Measurements from ENCODE around the gene EIF3I. TPM values are rescaled to one million over a fixed set of nuclear protein-coding genes. Genes with fewer than 3 reads are reported as not detected.
A peak's percentile ranks its signal among the peaks of the same experiment; 100 is the strongest.

Gene EIF3I
- total and polyA plus RNA-seq, 2 donors from 2014 or later = 132 to 178 TPM

DNA sequence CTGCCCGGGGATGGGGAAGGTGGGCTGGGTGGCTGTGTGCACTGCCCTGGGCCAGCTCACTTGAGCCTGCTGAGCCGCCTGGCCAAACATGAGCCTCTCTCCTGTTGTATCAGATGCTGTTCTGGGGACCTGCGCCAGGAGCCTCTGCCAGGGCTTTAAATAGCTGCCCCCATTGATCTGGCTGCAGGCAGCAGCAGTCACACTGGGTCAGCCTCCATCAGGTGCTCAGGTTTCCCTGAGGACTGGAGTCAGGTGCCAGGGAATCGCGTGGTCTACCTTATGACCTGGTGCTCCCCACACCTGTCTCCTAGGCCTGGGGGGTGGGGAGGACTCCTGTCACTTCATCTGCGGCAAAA is 22.5 kb upstream of the EIF3I start:
- H3K9ac ChIP-seq (ENCODE audit: low read length in 3 of 3) = peak overlapping the region in 2 of 3 donors; percentile 74
- DNase-seq = peak in 1 of 5 donors; percentile 69
- no peak for FAIRE-seq
- no peaks in the 10 kb centered on the region for H3K9me3 ChIP-seq (ENCODE audit: control insufficient read depth in 2 of 3, insufficient read depth in 1 of 3, low read length in 3 of 3)
- H3K36me3 ChIP-seq (ENCODE audit: control insufficient read depth in 2 of 3, insufficient read depth in 3 of 3, low read length in 3 of 3) = peaks cover 0 to 21% (median 10%) of the 10 kb centered on the region in 3 donors
- peak overlapping the region; percentile 66 to 86 (median 79) for H3K4me3 ChIP-seq (ENCODE audit: low read length in 3 of 3)
- H3K4me1 ChIP-seq (ENCODE audit: control insufficient read depth in 2 of 3, insufficient read depth in 2 of 3, low read depth in 1 of 3, low read length in 3 of 3) = peaks cover 4 to 13% (median 10%) of the 10 kb centered on the region in 3 donors
- H3K27me3 ChIP-seq (ENCODE audit: control insufficient read depth, insufficient read depth, low read length) = no peaks in the 10 kb centered on the region
- TF ChIP-seq, protein P1, sequence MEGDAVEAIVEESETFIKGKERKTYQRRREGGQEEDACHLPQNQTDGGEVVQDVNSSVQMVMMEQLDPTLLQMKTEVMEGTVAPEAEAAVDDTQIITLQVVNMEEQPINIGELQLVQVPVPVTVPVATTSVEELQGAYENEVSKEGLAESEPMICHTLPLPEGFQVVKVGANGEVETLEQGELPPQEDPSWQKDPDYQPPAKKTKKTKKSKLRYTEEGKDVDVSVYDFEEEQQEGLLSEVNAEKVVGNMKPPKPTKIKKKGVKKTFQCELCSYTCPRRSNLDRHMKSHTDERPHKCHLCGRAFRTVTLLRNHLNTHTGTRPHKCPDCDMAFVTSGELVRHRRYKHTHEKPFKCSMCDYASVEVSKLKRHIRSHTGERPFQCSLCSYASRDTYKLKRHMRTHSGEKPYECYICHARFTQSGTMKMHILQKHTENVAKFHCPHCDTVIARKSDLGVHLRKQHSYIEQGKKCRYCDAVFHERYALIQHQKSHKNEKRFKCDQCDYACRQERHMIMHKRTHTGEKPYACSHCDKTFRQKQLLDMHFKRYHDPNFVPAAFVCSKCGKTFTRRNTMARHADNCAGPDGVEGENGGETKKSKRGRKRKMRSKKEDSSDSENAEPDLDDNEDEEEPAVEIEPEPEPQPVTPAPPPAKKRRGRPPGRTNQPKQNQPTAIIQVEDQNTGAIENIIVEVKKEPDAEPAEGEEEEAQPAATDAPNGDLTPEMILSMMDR (IDR thresholded peaks at IDR 0.05; ENCODE audit: borderline replicate concordance, extremely low read depth, insufficient read depth) = no peak
- H3K27ac ChIP-seq (ENCODE audit: low read depth in 2 of 2, low read length in 2 of 2) = peak overlapping the region in 1 of 2 donors; percentile 84
- intact Hi-C loops (cut with DNase I) = no loop called here

DNA sequence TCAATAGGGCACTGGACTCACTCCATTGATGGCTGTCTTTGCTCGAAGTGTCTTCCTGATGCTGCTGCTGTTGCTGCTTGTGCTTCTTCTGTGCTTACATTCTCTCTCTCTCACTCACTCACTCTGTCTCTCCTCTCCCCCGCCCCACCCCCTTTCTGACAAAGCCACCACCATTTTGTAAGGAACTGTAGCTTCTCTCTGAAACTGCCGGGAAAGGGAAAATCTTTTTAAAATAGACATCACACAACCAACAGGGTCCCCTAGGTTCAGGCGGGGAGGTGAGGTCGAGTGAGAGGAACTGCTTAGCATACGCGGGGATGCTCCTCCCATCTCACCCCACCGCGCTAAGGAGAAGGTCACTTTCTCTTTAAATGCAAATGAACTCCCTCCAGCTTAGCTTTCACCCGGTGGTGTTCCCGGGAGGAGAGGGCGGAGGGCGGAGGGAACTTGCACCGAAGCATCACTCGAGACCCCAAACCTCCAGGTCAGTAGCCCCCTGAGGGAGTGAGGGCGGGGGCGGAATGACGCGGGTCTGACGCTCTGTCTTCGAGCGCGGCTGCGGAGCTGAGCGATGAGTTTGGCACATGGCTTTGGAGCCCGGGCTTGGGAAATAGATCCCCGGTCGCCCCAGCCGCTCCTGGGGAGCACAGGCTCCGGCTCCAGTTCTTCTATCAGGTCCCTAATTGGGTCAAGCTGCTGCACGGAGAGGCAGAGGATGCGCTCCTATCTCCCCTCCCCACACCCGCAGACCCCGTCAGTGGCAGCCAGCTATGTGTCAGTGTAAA is 21.8 kb upstream of the EIF3I start, which contains the start of gene CCDC28B:
CCDC28B (plus strand) TSS at position 370 of the 785 bp plus-strand sequence. CDS start 1,341 bp downstream, outside the sequence.
- H3K4me1 ChIP-seq (ENCODE audit: control insufficient read depth in 2 of 3, insufficient read depth in 2 of 3, low read depth in 1 of 3, low read length in 3 of 3) = peaks cover 4 to 15% (median 15%) of the 10 kb centered on the region in 3 donors
- no peaks in the 10 kb centered on the region for H3K27me3 ChIP-seq (ENCODE audit: control insufficient read depth, insufficient read depth, low read length)
- FAIRE-seq (no peak), DNase-seq (peak; percentile 77 to 91 (median 88))
- peak within 1 kb of the TSS; percentile 66 to 86 (median 79) for H3K4me3 ChIP-seq (ENCODE audit: low read length in 3 of 3)
- TF ChIP-seq, protein P1 (IDR thresholded peaks at IDR 0.05; ENCODE audit: borderline replicate concordance, extremely low read depth, insufficient read depth) = no peak
- H3K9me3 ChIP-seq (ENCODE audit: control insufficient read depth in 2 of 3, insufficient read depth in 1 of 3, low read length in 3 of 3) = no peaks in the 10 kb centered on the region
- H3K36me3 ChIP-seq (ENCODE audit: control insufficient read depth in 2 of 3, insufficient read depth in 3 of 3, low read length in 3 of 3) = peaks cover 0 to 14% (median 8%) of the 10 kb centered on the region in 3 donors
- peak within 1 kb of the TSS; percentile 15 to 77 (median 74) for H3K9ac ChIP-seq (ENCODE audit: low read length in 3 of 3)
- H3K27ac ChIP-seq (ENCODE audit: low read depth in 2 of 2, low read length in 2 of 2) = peak within 1 kb of the TSS; percentile 82 to 84
- intact Hi-C loops (cut with DNase I) = no loop called here

DNA sequence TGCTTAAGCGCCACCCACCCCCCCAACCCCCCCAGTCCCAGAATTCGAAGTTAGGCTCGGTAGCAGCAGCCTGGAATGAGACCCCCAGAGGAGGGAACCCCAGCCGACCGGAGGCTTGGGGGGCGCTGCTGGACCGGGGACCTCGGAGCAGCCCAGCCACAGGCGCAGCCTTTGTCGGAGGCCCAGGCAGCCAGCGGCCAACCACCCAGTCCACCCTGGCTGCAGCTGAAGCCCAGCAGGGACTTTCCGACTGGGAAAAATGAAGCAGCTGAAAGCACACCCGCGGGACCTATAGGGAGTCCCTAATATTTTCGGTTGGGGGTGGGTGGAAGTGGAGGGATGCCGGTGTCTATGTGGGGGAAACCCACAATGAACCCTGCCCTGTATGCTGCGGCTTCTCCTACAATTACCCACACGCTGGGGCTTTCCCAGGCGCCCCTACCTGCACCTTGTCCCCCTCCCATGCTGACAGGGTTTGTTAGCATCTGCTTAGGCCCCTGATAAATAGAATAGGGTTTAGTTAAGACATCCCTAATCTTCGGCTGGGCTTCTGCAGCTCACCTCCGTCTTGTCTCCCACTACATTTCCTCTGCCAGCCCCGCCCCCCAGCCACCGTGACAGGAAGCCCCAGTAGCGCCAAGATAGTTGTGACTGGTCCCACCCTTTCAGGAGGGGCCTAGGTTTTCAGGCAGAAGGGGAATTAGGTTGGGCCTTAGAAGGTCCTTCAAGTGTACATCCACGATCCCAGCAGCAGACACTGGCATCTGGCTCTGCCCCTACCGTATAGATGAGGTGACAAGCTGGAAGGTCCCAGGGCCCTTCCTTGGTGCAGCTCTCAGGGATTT is 21.0 kb upstream of the EIF3I start:
- TF ChIP-seq, protein P1 (IDR thresholded peaks at IDR 0.05; ENCODE audit: borderline replicate concordance, extremely low read depth, insufficient read depth) = no peak
- Histone ChIP-seq H3K9ac (ENCODE audit: low read length in 3 of 3) (peak overlapping the region in 2 of 3 donors; percentile 30 to 77), H3K4me3 (ENCODE audit: low read length in 3 of 3) (peak overlapping the region; percentile 66 to 86 (median 79)), H3K9me3 (ENCODE audit: control insufficient read depth in 2 of 3, insufficient read depth in 1 of 3, low read length in 3 of 3) (no peaks in the 10 kb centered on the region), H3K4me1 (ENCODE audit: control insufficient read depth in 2 of 3, insufficient read depth in 2 of 3, low read depth in 1 of 3, low read length in 3 of 3) (peaks cover 5 to 21% (median 15%) of the 10 kb centered on the region in 3 donors), H3K27me3 (ENCODE audit: control insufficient read depth, insufficient read depth, low read length) (no peaks in the 10 kb centered on the region), H3K27ac (ENCODE audit: low read depth in 2 of 2, low read length in 2 of 2) (peak overlapping the region; percentile 82 to 84), H3K36me3 (ENCODE audit: control insufficient read depth in 2 of 3, insufficient read depth in 3 of 3, low read length in 3 of 3) (peaks cover 0 to 8% (median 7%) of the 10 kb centered on the region in 3 donors)
- peak; percentile 71 to 89 (median 82) for DNase-seq
- no peak for FAIRE-seq
- intact Hi-C loops (cut with DNase I) = no loop called here

Data from kidney (tissue), 14 donors.